H1 (cell line): ENCODE results near the gene GNG13.

Experiments
- HDAC2 ChIP-seq, 2 experiments: fragments of 300-600 bp in 1 of 2; sonication (generic) in 1 of 2; IDR thresholded peaks; 2 replicates each; pipeline ENCODE4 v1.6.1; 2011 to 2012; ENCODE audit warnings: low read depth in 2 of 2, low read length in 2 of 2, mild to moderate bottlenecking in 2 of 2, moderate library complexity in 2 of 2, borderline replicate concordance in 1 of 2, inconsistent platforms in 1 of 2
- JUND ChIP-seq: IDR thresholded peaks from 2 replicates; pipeline ENCODE4 v1.6.1; 2011; ENCODE audit warnings: mild to moderate bottlenecking, improper control_type of control experiment, low read length

- TF ChIP-seq HDAC2 (IDR thresholded peaks at IDR 0.05; ENCODE audit: borderline replicate concordance in 1 of 2, low read depth in 2 of 2, low read length in 2 of 2), result no peak
- TF ChIP-seq JUND, result no peak
Observed at GRCh38 chr16:801584-802363, 1.2 kb upstream of the GNG13 start.
